GM21619 (cell line): Measurements from ENCODE around the gene SLC25A48.

ENCODE experiments used
- ATAC-seq: cut with Tn5 transposase; IDR thresholded peaks from one replicate; pipeline ENCODE4 v1.9.1; 2021; ENCODE audit not compliant: unreplicated experiment

SLC25A48 gene

DNA sequence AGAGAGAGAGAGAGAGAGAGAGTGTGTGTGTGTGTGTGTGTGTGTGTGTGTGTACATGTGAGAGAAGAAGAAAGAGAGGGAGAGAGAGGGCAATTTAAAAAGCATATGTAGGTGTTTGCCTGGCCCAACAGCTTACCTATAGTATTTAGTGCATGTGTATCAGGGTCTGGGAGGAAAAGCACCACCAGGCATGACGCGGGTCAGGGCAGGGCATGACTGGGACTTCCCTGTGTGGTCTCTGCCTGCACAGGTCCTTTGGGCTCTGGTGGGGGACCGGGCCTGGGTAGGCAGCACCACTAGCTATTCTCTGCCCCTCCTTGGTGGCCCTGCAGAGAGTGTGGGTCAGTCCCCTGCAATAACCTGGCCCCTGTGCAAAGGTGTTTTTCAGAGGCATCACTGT is 45.1 kb downstream of the SLC25A48 start:
- ATAC-seq: no peak

DNA sequence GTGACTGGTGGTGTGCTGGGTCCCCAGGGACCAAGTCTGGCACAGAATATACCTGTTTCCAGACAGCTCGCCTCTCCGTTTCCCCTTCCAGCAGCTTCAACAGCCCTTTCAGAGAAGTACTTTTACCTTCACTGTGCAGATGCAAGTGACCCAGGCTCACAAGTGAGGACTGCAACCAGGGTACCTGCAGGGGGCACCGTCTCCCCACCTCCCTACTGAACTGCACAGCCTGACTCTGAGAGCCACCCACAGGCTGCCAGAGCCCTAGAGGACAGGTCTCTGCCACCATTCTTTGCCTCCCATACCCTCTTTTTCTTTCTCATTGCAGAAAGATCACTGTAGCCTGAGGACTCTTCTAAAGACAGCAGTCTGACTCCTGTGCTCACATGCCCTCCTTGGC is 45.8 kb downstream of the SLC25A48 start:
- ATAC-seq: no peak

DNA sequence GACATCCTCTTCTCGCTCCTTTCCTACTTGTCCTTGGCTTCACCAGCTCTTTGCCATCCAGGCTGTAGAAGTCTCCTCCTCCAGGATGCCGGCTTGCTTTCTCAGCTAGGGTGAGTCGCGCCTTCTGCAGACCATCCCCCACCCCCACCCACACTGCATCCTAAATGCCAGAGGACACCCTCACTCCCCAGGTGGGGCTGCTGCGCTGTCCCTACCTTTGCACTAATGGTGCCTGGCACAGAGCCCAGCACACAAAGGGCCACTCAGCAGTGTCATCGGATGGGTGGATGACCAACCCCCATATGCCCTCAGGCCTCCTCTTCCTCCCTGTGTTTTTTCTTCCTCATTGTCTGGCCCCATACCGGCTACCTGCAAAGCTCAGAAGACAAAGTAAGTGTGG is 46.3 kb downstream of the SLC25A48 start:
- no peak for ATAC-seq

DNA sequence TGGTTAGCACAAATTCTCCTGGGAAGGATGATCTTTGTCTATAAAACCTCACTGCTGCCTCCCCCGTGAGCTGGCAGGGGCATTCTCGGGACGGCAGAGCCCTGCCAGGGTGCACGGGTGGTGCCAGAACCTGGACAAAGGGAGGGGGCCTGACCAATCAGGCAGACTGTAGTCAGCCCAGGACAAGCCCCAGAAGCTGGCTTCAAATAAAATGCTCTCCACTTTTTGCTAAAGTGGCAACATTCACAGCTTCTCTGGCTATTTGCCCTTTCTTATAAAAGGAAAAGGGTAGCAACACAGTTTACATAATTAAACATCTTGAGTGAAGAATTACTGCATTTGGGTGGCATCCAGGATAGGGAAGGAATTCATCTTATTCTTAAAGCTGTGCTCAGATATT is 46.8 kb downstream of the SLC25A48 start:
- no peak for ATAC-seq

DNA sequence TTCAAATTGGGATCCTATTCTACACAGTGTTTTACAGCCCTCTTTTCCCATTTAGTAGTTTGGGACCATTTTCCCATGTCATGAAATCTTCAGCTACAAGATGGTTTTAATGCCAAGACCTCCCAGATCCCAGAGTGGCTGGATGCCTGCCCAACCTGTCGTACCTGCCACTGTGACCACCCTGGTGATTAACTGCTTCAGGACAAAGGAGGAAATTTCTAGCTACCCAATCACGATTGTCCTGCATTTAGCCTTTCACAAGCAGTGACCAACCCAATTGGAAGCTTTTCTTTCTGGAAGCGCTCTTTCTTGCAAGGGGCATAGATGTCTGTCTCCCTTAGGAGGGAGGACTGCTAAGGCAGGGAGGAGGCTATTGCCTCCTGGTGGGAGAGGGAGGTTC is 47.4 kb downstream of the SLC25A48 start:
- ATAC-seq: no peak

DNA sequence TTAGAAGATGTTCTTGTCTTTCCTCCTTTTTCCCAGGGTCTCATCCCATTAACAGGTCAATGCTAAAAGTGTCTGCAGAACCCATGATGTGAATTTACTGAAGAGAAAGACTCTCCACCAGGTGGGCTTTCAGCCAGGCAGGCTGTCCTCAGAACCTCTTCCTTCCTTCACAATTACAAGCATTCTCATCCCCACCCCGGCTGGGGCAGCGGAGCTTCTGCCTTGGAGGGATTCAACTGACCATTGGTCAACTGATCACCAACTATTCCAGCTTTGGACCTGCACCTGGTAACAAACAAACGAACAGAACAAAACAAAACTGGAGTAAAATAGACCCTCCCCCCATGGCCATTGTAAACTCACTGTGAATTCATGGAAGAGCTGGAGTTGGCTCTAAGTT is 48.6 kb downstream of the SLC25A48 start:
- no peak for ATAC-seq

DNA sequence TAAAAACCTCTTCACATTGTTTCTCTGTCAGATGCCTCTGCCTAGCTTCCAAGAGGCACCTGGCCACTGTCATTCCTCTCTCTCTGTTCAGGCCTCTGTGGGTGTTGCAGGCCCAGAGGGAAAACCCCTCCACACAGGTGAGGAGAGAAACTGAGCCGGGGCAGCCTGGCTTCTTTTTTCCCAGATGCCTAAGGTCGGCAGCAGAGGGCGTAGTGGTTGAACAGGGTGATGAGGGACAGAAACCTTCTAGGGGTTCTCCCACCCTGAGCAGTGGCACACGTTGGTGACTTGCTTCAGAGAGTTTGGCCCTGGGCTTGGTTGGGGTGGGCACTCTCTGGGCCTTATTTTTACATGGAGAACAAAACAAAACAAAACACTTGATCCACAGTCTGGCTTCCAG is 49.0 kb downstream of the SLC25A48 start:
- ATAC-seq: no peak

DNA sequence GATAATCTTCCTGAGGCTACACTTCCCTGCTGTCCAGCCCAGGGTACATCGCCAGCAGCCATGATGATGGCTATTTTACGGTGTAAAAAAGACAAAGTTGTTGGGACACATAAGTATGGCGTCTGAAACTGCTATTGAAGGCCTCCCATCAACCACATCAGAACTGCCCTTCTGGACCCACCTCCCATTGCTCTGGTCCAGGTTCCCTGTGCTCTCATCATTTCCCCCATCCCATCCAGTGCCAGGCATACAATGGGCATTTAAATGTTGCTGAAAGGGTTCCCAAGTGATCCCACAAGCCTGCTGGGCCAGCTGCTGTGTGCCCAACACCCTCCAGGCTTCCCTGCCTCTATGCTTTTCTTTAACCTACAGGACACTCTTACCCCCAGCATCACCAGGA is 50.6 kb downstream of the SLC25A48 start:
- no peak for ATAC-seq

DNA sequence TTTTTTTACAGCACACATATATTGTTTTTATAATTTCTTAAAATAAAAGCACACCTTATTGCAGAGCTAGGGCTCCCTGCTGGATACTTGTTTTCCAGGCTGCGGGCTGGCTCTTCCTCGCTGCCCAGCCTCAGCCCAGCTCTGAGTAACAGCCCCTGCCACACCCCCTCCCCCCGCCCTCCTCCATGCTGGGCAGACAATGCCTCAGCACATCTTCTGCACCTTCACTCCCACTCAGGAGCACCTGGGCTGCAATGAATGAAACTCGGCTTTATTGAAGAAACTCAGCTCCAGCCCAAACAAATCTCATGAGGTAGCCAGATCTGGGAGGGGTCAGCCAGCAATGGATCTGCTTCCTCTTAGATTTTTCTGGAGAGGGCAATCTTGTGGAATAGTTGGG is 51.7 kb downstream of the SLC25A48 start:
- no peak for ATAC-seq

DNA sequence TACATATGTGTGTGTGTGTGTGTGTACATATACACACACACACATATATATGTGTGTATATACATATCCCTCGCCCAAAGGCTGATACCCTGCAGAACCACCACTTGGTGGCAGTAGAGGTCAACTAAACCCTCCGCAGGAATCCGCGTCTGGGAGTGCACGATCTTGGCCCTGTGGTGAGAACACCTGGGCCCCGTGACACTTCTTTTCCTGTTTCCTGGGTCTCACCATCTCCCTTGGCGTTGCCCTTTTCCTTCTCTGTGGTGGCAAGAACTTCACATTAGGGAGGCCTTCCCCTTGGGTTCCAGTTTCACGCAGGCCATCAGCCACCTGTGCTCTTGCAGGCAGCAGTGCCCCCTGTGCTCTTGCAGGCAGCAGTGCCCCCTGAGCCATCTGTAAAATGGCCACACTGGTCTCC is 53.0 kb downstream of the SLC25A48 start:
- peak; percentile 85 for ATAC-seq

DNA sequence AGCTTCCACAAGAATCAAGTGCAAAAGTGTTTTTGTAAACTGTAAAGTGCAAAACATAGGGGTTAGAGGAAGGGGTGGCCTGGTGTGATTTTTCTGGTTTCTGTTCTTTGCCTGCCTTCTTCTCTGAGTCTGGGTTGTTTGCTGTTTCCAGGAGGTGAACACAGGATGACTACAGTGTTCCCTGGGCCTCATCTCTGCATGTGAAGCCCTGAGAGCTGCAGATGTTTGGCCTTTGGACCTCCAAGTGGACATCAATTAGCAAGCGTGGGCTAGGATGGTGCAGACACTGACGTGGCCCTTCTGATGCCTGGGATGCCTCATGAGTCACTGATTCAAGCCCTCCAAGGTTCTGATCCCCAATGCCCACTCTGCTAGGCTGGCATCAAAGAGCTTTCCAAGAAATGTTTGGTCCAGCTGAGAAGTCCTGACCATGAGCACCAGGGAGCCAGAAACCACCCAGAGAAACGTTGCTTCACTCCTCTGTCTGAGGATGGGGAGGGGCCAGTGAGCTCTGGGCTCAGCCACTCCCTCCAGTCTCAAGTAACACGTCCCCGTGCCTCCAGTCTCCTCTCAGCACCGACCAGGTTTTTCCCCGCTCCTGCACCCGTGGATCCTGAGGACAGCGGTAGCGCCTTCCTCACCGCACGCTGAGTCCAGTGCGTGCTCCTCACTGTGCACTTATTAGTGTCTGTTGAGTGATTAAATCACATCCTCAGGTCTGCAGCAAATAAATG is 53.6 kb downstream of the SLC25A48 start:
- ATAC-seq: no peak

DNA sequence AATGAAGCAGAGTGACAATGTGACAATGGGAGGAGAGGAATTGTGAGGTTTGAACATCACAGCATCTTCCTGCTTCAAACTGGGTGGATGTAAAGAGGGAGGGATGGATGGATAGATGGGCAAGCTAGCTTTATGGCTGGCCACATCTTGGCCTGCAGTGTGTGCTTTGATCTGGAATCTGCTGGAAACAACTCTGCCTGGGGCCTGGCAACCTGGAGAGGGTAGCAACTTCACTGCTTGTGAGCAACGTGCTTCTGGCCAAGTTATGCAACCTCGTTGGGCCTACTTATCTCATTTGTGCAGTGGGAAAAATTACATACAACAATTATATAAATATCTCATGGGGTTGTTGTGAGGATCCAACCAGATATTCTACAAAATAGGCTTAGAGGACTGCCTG is 55.8 kb downstream of the SLC25A48 start:
- ATAC-seq: no peak

DNA sequence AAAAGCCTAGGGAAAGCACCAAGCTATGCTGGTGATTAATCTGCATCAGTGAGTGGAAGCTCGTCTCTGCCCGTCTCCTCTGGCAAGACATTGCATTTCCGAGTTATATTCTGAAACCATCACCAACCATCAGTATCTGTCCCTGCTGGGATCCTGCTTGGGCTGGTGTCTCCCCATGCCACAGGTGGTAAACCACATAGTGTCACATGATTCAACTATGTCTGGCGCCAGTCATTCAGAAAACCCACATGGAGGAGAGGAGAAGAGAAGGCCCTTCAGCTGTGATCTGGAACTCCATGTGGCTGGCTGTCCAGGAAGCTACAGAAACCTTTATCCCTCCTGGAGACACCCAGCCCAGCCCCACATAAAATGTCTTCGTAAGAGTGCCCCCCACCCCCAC is 56.4 kb downstream of the SLC25A48 start:
- ATAC-seq: peak; percentile 66

DNA sequence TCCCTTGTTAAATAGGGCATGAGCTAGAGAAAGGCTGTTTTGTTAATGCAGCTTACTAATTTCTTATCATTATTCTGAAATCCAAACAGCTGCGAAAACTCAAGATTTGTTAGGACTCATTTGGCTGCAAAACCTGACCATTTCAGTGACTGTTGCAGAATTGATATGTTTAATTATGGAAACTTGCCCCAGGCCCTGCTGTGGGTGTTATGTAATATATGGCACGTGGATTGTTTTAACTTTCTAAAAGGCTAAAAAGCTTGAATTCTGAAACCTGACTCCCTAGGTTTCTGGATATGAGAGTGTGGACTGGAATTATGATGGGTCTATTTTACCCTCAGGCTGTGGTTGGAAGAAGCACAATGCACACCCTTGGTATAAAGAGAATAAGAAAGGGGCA is 56.8 kb downstream of the SLC25A48 start:
- ATAC-seq: no peak

DNA sequence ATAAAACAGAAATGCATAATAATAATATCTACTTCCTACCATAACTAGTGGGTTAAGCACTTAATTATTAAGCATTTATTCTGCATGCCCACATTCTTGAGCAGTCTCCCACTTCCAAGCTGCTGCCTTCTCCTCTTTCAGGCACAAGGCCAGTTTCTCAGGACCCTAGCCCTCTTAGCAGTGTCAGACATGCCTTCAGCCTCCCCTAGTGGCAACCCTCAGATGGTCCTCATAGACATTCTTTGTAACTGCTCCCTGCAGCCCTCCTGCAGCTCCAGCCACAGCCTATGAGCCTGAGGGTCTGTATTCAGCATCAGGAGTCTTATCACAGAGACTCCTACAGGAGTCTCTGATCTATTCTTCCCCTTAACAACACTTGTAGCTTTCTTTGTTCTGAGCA is 57.3 kb downstream of the SLC25A48 start:
- no peak for ATAC-seq

DNA sequence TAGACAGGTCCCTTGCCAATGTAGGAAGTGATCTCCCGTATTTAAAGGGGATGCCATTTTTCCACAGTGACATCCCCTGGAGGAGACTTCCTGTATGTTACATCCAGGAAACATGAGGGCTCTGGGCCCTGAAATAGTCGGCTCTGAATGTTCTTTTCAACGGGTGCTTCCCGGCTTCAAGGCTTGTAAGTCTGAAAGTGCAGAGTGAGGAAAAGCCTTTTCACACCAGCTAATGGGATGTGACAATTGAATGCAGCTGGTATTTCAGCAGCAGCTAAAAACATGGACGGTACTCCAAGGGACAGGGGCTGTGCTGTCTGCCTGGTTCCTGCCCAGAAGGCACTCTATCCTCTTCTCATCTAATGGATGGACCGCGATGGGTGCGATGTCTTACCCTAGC is 59.8 kb downstream of the SLC25A48 start:
- no peak for ATAC-seq

DNA sequence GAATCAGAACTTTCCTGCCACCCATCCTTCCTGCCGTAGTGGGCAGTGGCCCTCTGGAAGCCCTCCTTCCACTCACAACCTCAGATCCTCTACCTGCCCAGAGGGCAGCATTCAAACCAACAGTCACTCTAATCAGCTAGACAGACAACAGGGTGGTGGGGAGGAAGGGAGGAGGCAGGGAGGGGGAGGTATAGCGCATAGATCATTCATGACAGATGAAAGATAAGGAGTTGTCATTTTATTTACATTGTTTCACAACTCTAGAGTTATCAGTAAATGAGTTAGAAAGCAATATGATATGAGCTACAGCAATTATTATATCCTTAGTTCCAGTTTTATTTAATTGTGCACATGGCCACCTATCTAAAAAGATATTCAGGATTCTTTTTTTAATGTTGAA is 60.3 kb downstream of the SLC25A48 start:
- ATAC-seq: no peak

DNA sequence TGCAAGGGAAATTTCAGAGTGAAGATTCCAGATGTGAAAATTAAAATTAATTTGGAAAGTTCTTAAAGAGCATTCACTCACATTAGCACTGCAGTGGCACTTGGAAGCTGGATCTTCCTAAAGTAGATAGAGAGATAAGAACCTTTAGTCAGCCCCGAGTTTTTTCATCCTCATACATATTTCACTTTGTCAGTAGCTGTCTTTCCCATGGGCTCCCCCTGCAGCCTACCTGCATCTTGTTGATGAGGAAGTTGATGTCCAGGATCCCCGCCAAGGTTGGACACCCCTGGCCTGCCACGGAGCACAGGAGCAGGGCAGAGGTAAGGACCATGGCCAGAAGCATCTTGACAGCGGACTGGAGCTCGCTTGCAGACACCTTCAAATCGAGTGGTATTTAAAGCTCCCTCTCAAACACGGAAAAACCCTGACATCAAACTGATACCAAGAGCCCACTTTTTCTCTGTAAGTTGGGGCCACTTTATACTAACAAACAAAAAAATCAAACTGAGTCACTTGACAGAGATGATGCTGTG is 61.1 kb downstream of the SLC25A48 start, which contains the start of gene IL9:
Gene IL9, minus strand, starts transcription at position 368 of the 533 bp plus-strand sequence. Its CDS starts 25 bp downstream, at position 343.
- no peak for ATAC-seq

DNA sequence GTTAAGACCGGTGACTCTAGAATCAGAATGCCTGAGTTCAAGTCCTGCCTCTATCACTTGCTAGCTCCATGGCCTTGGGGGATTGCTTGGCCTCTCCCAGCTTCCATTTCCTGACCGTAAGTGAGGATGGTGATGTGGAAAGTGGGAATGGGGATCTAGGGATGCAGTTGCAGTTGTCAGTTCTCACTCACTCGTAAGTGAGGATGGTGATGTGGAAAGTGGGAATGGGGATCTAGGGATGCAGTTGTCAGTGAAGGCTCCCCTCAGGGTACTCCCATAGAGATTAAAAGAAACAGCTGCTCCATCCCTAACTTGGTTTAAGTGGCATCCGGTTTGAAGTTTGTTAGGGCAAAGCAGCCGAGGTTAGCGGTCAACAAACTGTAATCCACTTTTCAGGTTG is 64.2 kb downstream of the SLC25A48 start:
- ATAC-seq: no peak

DNA sequence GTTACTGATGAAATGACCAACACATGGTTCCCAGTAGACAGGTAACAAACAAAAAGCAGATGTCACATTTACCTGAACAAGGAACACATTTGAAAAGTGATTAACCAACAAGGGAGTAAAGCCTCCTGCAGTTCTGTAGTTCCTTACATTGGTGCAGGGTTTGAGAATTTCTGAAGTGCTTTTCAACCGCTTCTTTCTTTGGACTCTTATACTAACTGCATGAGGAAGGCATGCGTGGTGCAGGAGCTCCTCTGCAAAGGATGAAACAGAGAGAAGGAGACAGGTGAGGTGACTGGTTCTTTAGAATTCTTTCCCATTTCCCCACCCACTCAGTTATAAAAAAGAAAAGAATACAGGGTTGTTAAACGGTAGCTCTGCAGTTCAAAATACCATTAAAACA is 65.8 kb downstream of the SLC25A48 start:
- no peak for ATAC-seq

DNA sequence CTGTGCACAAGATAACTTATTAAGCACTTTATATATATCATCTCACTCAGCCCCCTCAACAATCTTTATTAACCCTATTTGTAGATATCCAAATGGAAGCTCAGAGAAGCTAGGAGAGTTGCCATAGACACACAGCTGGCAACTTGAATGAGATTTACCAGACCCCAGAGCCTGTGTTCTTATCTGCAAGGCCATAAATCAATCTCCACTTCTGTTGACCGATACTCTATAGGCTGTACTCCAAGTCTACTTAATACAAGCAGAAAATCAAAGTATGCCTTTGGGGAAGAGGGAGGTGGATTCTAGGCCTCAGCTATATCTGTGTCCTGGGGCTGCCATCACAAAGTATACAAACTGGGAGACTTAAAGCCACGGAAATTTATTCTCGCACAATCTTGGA is 67.2 kb downstream of the SLC25A48 start:
- no peak for ATAC-seq

DNA sequence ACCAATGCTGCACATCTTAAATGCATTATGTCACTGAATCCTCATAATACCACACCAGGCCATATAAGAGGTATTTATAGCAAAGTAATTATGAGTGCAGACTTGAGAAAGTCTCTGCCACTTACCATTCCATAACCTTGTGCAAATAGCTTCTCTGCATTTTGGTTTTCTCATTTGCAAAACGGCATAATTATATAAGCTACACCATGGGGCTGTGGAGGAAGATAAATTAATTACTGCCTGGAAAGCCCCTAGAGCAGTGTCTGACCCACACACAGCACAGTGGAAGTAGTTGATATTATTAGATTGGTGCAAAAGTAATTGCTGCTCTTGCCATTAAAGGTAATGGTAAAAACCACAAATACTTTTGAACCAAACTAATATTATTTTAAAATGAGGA is 70.7 kb downstream of the SLC25A48 start:
- ATAC-seq: no peak
